PC-3 (cell line): Measurements from ENCODE around the gene OSBPL9. TPM values are rescaled to one million over a fixed set of nuclear protein-coding genes. Genes with fewer than 3 reads are reported as not detected.
A peak's percentile ranks its signal among the peaks of the same experiment; 100 is the strongest.

Source experiments
- ATAC-seq: fragments of 200-7000 bp; cut with Tn5 transposase; 2 replicates; pipeline ENCODE4 v1.9.1; 2020; ENCODE audit warnings: mild to moderate bottlenecking, moderate library complexity
- BruUV-seq: library from RNA; stranded (reverse); fragments of 400-500 nt; replicated peaks from 2 replicates; lab custom pipeline; 2021; lab: Mats Ljungman, UMichigan
- CTCF ChIA-PET: fragments of 300-600 bp; sonication (Branson Sonifier 250); formaldehyde crosslinking; loops from one replicate; lab custom pipeline; 2022; ENCODE audit warnings: antibody characterized with exemption; lab: Charles Lee
- POLR2A ChIA-PET: fragments of 300-600 bp; sonication (Branson Sonifier 250); formaldehyde crosslinking; loops from one replicate; lab custom pipeline; 2022; ENCODE audit warnings: antibody characterized with exemption; ENCODE audit not compliant: unreplicated experiment; lab: Charles Lee
- DNase-seq: peaks from one replicate; pipeline ENCODE4 v3.0.0-alpha.2; 2015
- H2AFZ ChIP-seq: fragments of 300-600 bp; sonication (generic); 2 replicates; pipeline ENCODE4 v1.6.0; 2016; ENCODE audit warnings: antibody characterized with exemption, low read length
- H3F3A ChIP-seq: fragments of 300-600 bp; sonication (generic); one replicate; pipeline ENCODE4 v1.6.0; 2017; ENCODE audit warnings: antibody characterized with exemption, low read length, control low read depth, mild to moderate bottlenecking; ENCODE audit not compliant: unreplicated experiment
- H3K27ac ChIP-seq: fragments of 300-600 bp; sonication (generic); 2 replicates; pipeline ENCODE4 v1.5.1; 2016; ENCODE audit warnings: mild to moderate bottlenecking, low read length
- H3K27me3 ChIP-seq: fragments of 300-600 bp; sonication (generic); 2 replicates; pipeline ENCODE4 v1.6.1; 2016; ENCODE audit warnings: low read length, mixed read lengths
- H3K36me3 ChIP-seq: fragments of 300-600 bp; sonication (generic); 2 replicates; pipeline ENCODE4 v1.6.1; 2016; ENCODE audit warnings: low read depth, mixed run types, low read length, mixed read lengths
- H3K4me1 ChIP-seq: fragments of 300-600 bp; sonication (generic); 2 replicates; pipeline ENCODE4 v1.5.1; 2016; ENCODE audit warnings: low read length; ENCODE audit not compliant: insufficient read depth
- H3K4me2 ChIP-seq: fragments of 300-600 bp; sonication (generic); 2 replicates; pipeline ENCODE4 v1.6.0; 2016; ENCODE audit warnings: low read length
- H3K4me3 ChIP-seq: fragments of 300-600 bp; sonication (generic); 2 replicates; pipeline ENCODE4 v1.5.1; 2016; ENCODE audit warnings: mild to moderate bottlenecking, low read length, mixed read lengths
- H3K79me2 ChIP-seq: fragments of 300-600 bp; sonication (generic); 2 replicates; pipeline ENCODE4 v1.6.1; 2017; ENCODE audit warnings: low read length, mixed read lengths
- H3K9ac ChIP-seq: fragments of 300-600 bp; sonication (generic); 2 replicates; pipeline ENCODE4 v1.6.0; 2016; ENCODE audit warnings: mild to moderate bottlenecking, low read length
- H3K9me2 ChIP-seq: fragments of 300-600 bp; sonication (generic); replicated peaks from 2 replicates; pipeline ENCODE4 v1.6.1; 2016; ENCODE audit warnings: mixed run types, low read length, mixed read lengths
- H3K9me3 ChIP-seq: fragments of 300-600 bp; sonication (generic); 2 replicates; pipeline ENCODE4 v1.6.1; 2016; ENCODE audit warnings: low read length, mixed read lengths
- H4K20me1 ChIP-seq: fragments of 300-600 bp; sonication (generic); 2 replicates; pipeline ENCODE4 v1.6.1; 2016; ENCODE audit warnings: low read length, mixed read lengths
- EZH2 ChIP-seq: fragments of 300-600 bp; sonication (generic); IDR thresholded peaks from one replicate; pipeline ENCODE4 v1.6.1; 2017; ENCODE audit warnings: antibody characterized with exemption, mild to moderate bottlenecking, low read length; ENCODE audit not compliant: unreplicated experiment
- EZH2phosphoT487 ChIP-seq: fragments of 300-600 bp; sonication (generic); IDR thresholded peaks from 2 replicates; pipeline ENCODE4 v1.6.1; 2018; ENCODE audit warnings: mild to moderate bottlenecking, antibody characterized with exemption, low read length, borderline replicate concordance
- intact Hi-C: fragments of 100-400 bp; cut with micrococcal nuclease; formaldehyde crosslinking; loops from 2 replicates; pipeline ENCODE4 v1.9.0; 2023
- microRNA-seq: library from miRNA; unstranded; fragments of <30 nt; microRNA quantifications from one replicate; pipeline ENCODE4 v1.1.0, GENCODE V29; 2020; ENCODE audit not compliant: unreplicated experiment
- total RNA-seq: library from RNA; depleted of rRNA; stranded (reverse); fragments of >200 nt; gene quantifications from 2 replicates; pipeline ENCODE4 v1.2.3, GENCODE V29; 2014; rRNA removed
- TF ChIP-seq, protein P1 (sequence below): fragments of 300-600 bp; sonication (generic); conservative IDR thresholded peaks from 2 replicates; pipeline ENCODE4 v1.5.1; 2017; ENCODE audit warnings: antibody characterized with exemption, low read depth, mild to moderate bottlenecking, low read length

The OSBPL9 gene
- total RNA-seq, 1 experiment from 2014 or later, result 74.7 TPM

DNA sequence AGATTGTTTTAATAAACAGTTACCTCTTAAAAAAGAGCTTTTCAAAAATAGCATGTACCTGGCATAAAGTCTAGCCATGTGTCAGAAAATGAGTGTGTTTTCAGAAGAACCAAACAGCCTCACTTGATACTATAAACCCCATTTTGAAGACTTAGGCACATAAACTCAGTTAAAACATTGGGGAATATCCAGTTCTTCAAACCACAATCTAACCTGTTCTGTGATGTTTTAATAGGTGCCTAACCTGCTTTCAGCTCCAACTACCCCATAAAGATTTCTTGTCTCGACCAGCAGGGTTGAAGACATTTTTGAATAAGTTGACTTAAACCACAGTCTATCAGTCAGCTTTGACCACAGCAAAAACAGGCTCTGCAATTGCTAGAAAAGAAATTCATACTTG lies 220.4 kb downstream of the OSBPL9 start:
- CTCF ChIA-PET, result no interaction called here
- H2AFZ ChIP-seq, result no peak overlapping the region
- H3K4me1 ChIP-seq, result peaks cover 9% of the 10 kb centered on the region; the same call in 1 of the 2 replicates
- H3K36me3 ChIP-seq, result peaks cover 23% of the 10 kb centered on the region; the same call in 1 of the 2 replicates
- intact Hi-C loops, result no loop called here
- POLR2A ChIA-PET, result no interaction called here
- no peaks in the 10 kb centered on the region for H3K27me3 ChIP-seq
- no TSS peak for BruUV-seq
- H4K20me1 ChIP-seq, result no peaks in the 10 kb centered on the region
- no peak overlapping the region for H3K27ac ChIP-seq
- H3K9me2 ChIP-seq, result no peaks in the 10 kb centered on the region
- H3K79me2 ChIP-seq, result peaks cover 14% of the 10 kb centered on the region
- H3F3A ChIP-seq, result peaks cover 3% of the 10 kb centered on the region
- no peak overlapping the region for H3K4me2 ChIP-seq
- TF ChIP-seq EZH2 (no peak), EZH2phosphoT487 (no peak)
- TF ChIP-seq, protein P1, sequence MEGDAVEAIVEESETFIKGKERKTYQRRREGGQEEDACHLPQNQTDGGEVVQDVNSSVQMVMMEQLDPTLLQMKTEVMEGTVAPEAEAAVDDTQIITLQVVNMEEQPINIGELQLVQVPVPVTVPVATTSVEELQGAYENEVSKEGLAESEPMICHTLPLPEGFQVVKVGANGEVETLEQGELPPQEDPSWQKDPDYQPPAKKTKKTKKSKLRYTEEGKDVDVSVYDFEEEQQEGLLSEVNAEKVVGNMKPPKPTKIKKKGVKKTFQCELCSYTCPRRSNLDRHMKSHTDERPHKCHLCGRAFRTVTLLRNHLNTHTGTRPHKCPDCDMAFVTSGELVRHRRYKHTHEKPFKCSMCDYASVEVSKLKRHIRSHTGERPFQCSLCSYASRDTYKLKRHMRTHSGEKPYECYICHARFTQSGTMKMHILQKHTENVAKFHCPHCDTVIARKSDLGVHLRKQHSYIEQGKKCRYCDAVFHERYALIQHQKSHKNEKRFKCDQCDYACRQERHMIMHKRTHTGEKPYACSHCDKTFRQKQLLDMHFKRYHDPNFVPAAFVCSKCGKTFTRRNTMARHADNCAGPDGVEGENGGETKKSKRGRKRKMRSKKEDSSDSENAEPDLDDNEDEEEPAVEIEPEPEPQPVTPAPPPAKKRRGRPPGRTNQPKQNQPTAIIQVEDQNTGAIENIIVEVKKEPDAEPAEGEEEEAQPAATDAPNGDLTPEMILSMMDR, result no peak
- H3K9me3 ChIP-seq, result no peaks in the 10 kb centered on the region
- DNase-seq (peak; percentile 3), ATAC-seq (no peak)
- H3K9ac ChIP-seq, result no peak overlapping the region
- H3K4me3 ChIP-seq, result no peak overlapping the region

Small RNA genes lying within 50 kb of the gene (microRNA-seq; reads per million reads assigned to microRNA genes)
- gene MIR761, result not detected

Other genes with a start within 250 kb of the OSBPL9 start
- 24.4 and 26.3 TPM in 2 replicates for gene EPS15, start 97.8 kb upstream of the OSBPL9 start, total RNA-seq